ENCODE data around the gene RNASET2. TPM values are rescaled to one million over a fixed set of nuclear protein-coding genes. Genes with fewer than 3 reads are reported as not detected.
A peak's percentile ranks its signal among the peaks of the same experiment; 100 is the strongest.
"Not testable (repeated sequence)": the region's sequence is repeated elsewhere in the genome, so short reads cannot be mapped to it uniquely, and the experiment has no call there.

Gene RNASET2
- total RNA-seq, 1 donor from 2014 or later = 135 TPM

DNA sequence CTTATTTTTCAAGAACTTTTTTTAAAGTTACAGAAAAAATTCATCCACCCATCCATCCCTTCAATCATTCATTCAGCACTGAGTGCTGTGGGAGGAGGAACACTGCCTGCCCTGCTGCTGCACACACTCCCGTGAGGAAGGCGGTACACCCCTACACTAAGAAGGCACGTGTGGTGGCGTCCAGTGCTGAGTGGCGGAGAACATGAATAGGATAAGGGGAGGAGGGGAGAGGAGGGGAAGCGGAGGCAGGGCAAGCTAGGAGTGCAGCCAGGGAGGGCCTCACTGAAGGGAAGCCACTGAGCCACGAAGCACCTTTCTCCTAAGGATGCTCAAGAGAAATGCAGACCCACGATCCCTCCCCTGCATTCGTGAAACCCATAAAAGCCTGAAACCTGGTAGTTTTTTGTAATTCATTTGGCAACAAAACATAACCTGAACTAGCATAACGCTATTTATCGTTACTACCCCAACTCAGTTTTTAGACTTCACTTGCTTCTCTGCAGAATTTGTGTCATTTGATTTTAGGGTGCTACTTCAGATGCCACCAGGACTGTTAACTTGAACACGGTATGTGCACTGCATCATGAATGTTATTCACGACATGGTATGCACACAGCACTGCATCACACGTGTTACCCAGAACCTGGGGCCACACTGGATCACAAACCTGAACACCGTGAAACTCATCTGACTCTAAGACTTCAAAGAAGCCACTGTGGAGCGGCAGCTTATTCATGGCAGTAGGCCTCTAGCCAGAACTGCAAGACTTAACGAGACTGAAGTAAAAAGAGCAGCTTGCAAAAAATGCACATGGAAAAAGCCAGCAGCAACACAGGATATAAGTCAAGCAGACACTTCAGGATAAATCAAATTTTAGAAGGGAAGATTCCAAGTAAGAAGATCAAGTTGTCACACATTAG, 3.5 kb downstream of the RNASET2 start:
- ChIA-PET POLR2A (interaction anchor here (0.6 to 8.3 kb wide), 5 partner anchors 11 to 141 kb away, joined by 3 to 113 read pairs (median 18); no protein-coding TSS in a partner anchor), CTCF (interaction anchor here (1.6 to 5.3 kb wide), 3 partner anchors 37 to 199 kb away, joined by 4 to 48 read pairs (median 5); no protein-coding TSS in a partner anchor)
- Mint-ChIP-seq H3K36me3 (ENCODE audit: low read depth) (peaks cover 50% of the 10 kb centered on the region), H3K27ac (peak overlapping the region; percentile 95), H3K4me1 (peaks cover 76% of the 10 kb centered on the region), H3K4me3 (peak overlapping the region; percentile 32), H3K27me3 (no peaks in the 10 kb centered on the region), H3K9me3 (no peaks in the 10 kb centered on the region)
- DNase-seq (no peak), ATAC-seq (ENCODE audit: low read depth) (no peak)
- intact Hi-C loops (cut with micrococcal nuclease) = loop anchor here (5.0 kb wide), 1 partner anchor 106 kb away; no protein-coding TSS in a partner anchor
- TF ChIP-seq, protein P1, sequence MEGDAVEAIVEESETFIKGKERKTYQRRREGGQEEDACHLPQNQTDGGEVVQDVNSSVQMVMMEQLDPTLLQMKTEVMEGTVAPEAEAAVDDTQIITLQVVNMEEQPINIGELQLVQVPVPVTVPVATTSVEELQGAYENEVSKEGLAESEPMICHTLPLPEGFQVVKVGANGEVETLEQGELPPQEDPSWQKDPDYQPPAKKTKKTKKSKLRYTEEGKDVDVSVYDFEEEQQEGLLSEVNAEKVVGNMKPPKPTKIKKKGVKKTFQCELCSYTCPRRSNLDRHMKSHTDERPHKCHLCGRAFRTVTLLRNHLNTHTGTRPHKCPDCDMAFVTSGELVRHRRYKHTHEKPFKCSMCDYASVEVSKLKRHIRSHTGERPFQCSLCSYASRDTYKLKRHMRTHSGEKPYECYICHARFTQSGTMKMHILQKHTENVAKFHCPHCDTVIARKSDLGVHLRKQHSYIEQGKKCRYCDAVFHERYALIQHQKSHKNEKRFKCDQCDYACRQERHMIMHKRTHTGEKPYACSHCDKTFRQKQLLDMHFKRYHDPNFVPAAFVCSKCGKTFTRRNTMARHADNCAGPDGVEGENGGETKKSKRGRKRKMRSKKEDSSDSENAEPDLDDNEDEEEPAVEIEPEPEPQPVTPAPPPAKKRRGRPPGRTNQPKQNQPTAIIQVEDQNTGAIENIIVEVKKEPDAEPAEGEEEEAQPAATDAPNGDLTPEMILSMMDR (IDR thresholded peaks at IDR 0.05) = no peak

DNA sequence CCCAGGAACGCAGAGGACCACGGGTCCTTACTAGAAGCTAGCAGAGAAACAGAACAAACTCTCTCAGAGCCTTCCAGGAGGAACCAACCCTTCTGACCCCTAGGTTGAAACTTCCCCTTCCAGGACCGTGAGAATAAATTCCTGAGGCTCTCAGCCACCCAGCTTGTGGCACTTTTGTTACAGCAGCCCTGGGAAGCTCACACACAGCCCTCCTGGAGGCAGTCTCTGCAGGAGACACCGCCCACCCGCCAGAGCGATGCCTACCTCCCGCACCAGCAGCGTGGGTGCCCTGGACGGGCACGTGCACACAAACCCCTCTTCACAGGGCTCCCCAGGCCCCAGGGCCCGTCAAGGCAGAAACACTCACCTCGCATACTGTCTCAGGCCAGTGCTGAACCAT, 4.2 kb downstream of the RNASET2 start:
- ATAC-seq (ENCODE audit: low read depth) (no peak), DNase-seq (no peak)
- Mint-ChIP-seq H3K36me3 (ENCODE audit: low read depth) (peaks cover 57% of the 10 kb centered on the region), H3K4me1 (peaks cover 72% of the 10 kb centered on the region), H3K27ac (peak overlapping the region; percentile 95), H3K9me3 (no peaks in the 10 kb centered on the region), H3K27me3 (no peaks in the 10 kb centered on the region), H3K4me3 (no peak overlapping the region)
- ChIA-PET CTCF (interaction anchor here (1.1 to 5.3 kb wide), 4 partner anchors 13 to 142 kb away, joined by 3 to 48 read pairs (median 4); no protein-coding TSS in a partner anchor), POLR2A (interaction anchor here (1.7 to 3.7 kb wide), 5 partner anchors 10 to 199 kb away, joined by 7 to 29 read pairs (median 8); partner anchors contain the start of gene CCR6)
- intact Hi-C loops (cut with micrococcal nuclease) = loop anchor here (5.0 kb wide), 1 partner anchor 105 kb away; no protein-coding TSS in a partner anchor
- TF ChIP-seq, protein P1 (IDR thresholded peaks at IDR 0.05) = no peak

DNA sequence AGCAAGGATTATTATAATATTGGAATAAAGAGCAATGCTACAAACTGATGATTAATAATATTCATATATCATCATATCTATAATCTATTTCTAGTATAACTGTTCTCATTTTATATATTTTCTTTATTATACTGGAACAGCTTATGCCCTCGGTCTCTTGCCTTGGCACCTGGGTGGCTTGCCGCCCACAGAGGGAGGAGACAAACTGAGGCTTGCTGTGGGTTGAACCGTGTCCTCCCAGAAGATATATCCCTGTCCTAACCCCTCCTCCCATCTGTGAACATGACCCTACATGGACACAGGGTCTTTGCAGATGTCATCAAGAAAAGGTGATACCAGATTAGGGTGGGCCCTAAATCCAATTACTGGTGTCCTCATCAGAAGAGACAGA, 4.7 kb downstream of the RNASET2 start:
- no peaks in the 10 kb centered on the region for H3K27me3 Mint-ChIP-seq
- ChIA-PET POLR2A (interaction anchor here (1.0 to 3.7 kb wide), 9 partner anchors 8 to 200 kb away, joined by 3 to 29 read pairs (median 8); partner anchors contain the start of genes CCR6 and CEP43), CTCF (interaction anchor here (1.0 to 5.3 kb wide), 7 partner anchors 13 to 173 kb away, joined by 3 to 48 read pairs (median 4); no protein-coding TSS in a partner anchor)
- H3K27ac Mint-ChIP-seq = peak overlapping the region; percentile 95
- TF ChIP-seq, protein P1 (IDR thresholded peaks at IDR 0.05) = no peak
- intact Hi-C loops (cut with micrococcal nuclease) = loop anchor here (1.0 to 5.0 kb wide), 18 partner anchors 8 to 609 kb away; partner anchors contain the start of genes CEP43, RPS6KA2 and SFT2D1
- DNase-seq (no peak), ATAC-seq (ENCODE audit: low read depth) (no peak)
- H3K4me3 Mint-ChIP-seq = peak overlapping the region; percentile 84
- no peaks in the 10 kb centered on the region for H3K9me3 Mint-ChIP-seq
- peaks cover 61% of the 10 kb centered on the region for H3K36me3 Mint-ChIP-seq (ENCODE audit: low read depth)
- peaks cover 72% of the 10 kb centered on the region for H3K4me1 Mint-ChIP-seq

DNA sequence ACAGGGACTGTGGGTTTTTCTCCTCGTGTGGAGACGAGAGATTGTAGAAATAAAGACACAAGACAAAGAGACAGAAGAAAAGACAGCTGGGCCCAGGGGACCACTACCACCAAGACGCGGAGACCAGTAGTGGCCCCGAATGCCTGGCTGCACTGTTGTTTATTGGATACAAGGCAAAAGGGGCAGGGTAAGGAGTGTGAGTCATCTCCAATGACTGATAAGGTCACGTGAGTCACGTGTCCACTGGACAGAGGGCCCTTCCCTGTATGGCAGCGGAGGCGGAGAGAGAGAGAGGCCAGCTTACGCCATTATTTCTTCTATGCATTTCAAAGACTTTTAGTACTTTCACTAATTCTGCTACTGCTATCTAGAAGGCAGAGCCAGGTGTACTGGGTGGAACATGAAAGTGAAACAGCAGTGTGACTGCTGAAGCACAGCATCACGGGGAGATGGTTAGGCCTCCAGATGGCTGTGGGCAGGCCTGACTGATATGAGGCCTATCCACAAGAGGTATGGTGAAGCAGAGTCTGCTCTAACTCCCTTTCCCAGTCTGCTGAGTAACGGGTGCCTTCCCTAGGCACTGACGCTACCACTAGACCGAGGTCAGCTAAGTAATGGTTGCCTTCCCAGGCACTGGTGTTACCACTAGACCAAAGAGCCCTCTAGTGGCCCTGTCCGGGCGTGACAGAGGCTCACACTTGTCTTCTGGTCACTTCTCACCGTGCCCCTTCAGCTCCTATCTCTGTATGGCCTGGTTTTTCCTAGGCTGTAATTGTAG, 5.3 kb downstream of the RNASET2 start:
- ChIA-PET CTCF (interaction anchor here (0.6 to 5.3 kb wide), 8 partner anchors 12 to 173 kb away, joined by 3 to 48 read pairs (median 4); no protein-coding TSS in a partner anchor), POLR2A (interaction anchor here (0.6 to 3.7 kb wide), 14 partner anchors 9 to 324 kb away, joined by 3 to 29 read pairs (median 5); partner anchors contain the start of genes CCR6, CEP43 and RPS6KA2)
- peaks cover 67% of the 10 kb centered on the region for H3K36me3 Mint-ChIP-seq (ENCODE audit: low read depth)
- H3K27ac Mint-ChIP-seq = peak overlapping the region; percentile 95
- intact Hi-C loops (cut with micrococcal nuclease) = loop anchor here (1.0 to 5.0 kb wide), 19 partner anchors 8 to 608 kb away; partner anchors contain the start of genes CEP43, RPS6KA2 and SFT2D1
- not testable (repeated sequence) for H3K27me3 Mint-ChIP-seq, H3K9me3 Mint-ChIP-seq
- peak overlapping the region; percentile 84 for H3K4me3 Mint-ChIP-seq
- peak; percentile 85 for ATAC-seq (ENCODE audit: low read depth)
- H3K4me1 Mint-ChIP-seq = peaks cover 72% of the 10 kb centered on the region
- peak; percentile 62 for DNase-seq

DNA sequence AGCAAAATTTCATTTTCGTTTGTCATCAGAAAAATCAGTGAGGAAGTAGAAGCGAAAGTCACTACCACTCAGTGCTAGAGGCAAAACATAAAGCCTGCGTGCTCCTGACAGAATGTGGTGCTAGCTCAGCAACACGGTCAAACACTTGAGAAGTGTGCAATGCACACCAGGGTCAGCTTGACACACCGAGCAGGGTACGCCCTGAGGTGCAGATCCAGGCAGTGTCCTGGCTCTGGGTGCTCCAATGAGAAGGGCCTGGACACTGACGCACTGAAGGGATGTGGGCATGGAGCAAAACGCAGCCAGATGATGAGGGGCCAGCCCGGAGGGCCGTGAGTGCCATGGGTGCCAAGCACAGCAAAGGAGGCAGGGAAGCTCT, 5.9 kb downstream of the RNASET2 start:
- H3K4me1 Mint-ChIP-seq = peaks cover 71% of the 10 kb centered on the region
- H3K4me3 Mint-ChIP-seq = peak overlapping the region; percentile 84
- TF ChIP-seq, protein P1 (IDR thresholded peaks at IDR 0.05) = no peak
- CTCF ChIA-PET = interaction anchor here (0.8 to 5.3 kb wide), 3 partner anchors 21 to 362 kb away, joined by 3 to 48 read pairs (median 4); no protein-coding TSS in a partner anchor
- ATAC-seq (ENCODE audit: low read depth) = peak; percentile 26
- POLR2A ChIA-PET = interaction anchor here (0.6 to 3.7 kb wide), 12 partner anchors 10 to 323 kb away, joined by 3 to 29 read pairs (median 5); partner anchors contain the start of genes CCR6, CEP43 and RPS6KA2
- intact Hi-C loops (cut with micrococcal nuclease) = loop anchor here (1.0 to 5.0 kb wide), 8 partner anchors 9 to 608 kb away; partner anchors contain the start of gene SFT2D1
- H3K9me3 Mint-ChIP-seq = no peaks in the 10 kb centered on the region
- no peaks in the 10 kb centered on the region for H3K27me3 Mint-ChIP-seq
- peaks cover 71% of the 10 kb centered on the region for H3K36me3 Mint-ChIP-seq (ENCODE audit: low read depth)
- DNase-seq = peak; percentile 26
- peak overlapping the region; percentile 95 for H3K27ac Mint-ChIP-seq

Data from activated B cell treated with CpG ODN at 0.5 μM for 24 hours (primary cell).